ENCODE results near the gene FCGBP.
"Not testable (repeated sequence)": the region's sequence is repeated elsewhere in the genome, so short reads cannot be mapped to it uniquely, and the experiment has no call there.

FCGBP gene

GRCh38 chr19:39916851-39917396 lies 17.5 kb downstream of the FCGBP start:
- no peak for DNase-seq

DNA sequence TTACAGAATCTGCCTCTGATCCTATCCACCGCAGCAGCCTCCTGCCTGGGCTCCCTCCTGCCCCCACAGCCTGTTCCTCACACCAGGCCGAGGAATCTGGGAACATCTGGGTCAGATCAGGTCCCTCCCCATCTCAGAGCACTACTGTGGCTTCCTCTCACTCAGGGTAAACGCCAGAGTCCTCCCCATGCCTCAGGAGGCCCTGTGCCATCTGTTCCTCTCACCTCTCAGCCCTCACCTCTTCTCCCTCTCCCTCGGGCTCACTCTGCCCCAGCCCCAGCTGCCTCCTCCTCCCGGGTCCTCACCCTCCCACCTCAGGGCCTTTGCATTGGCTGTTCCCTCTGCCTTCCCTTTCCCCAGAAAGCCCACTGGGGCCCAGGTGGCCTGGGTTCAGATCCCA lies 18.2 kb downstream of the FCGBP start:
- no peak for DNase-seq

GRCh38 chr19:39915848-39916215 lies 18.6 kb downstream of the FCGBP start:
- peak in 1 of 2 experiments; percentile 7 for DNase-seq

DNA sequence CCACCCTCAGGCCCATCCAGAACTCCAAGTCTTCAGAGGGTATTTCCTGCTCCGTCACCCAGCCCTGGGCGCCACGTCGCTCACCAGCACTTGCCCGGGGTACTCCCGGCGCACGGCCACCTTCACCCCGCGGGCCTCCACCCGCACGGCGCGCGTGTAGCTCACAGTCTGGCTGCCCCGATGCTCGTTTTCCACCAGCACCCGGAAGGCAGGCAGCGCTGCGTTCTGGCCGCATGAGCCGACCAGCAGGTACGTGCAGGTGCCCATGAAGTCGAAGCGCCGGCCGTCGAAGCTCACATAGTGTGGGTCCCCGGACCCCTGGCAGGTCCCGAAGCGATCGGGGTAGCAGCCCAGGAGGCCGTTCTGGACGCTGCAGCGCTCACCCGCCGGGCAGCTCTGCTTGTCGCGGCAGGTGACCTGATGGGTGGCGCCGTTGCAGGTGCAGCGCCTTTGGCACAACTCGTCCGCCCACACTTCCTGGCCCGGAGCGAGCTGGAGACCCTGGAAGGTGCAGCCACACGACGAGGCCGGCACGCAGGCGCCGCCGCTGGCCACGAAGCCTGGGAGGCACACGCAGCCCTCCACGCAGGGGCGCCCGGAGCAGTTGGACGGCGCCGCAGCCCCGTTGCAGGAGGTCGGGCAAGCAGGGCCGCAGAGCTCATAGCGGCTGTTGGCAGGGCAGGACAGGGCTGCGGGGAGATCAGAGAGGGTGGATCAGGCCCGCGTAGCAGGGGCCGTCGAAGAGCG lies 19.2 kb downstream of the FCGBP start:
- DNase-seq = no peak

DNA sequence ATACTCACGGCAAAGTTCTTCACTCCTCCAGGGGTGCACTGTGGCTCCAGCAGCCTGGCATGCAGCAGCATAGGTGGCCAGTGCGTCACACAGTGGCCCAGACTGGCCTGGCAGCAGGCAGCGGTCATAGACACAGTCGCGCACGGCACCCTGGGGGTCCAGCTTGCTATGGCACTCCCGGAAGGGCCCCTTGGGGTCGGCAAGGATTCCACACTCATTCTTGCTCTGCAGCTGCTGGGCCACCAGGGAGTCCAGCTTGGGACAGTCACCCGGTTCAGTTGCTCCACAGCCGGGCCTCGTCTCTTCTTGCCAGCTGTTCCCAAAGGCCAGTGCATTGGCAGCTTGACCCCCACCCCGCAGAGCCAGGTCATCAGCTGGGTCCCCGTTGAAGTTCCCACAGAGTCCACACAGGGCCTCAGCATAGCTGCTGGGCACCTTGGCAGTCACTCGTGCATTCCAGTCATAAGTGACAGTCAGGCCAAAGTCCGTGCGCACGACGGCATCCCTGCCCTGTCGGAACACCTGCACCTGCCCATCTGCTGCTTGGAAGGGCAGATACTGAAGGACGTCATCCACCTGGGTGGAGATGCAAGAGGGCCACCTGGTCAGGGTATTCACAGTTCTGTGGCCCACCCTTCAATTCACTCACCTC lies 20.6 kb downstream of the FCGBP start:
- DNase-seq = no peak

DNA sequence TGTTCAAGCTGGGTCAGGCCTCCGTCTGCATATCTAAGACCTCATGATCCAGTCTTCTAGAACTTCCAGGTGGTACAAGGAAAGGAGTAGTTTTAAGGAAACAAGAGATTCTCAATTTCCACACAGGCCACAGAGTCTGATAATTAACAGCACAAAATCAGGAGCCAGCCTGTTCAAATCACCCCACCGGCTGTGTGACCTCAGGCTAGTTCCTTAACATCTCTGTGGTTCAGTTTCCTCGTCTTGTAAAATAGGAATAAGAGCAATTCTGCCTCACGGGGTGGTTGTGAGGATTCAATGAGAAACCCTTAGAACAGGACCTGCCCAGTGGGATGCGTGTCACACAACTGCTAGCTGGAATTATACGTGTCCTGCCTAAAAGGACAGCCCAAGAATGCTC lies 25.6 kb downstream of the FCGBP start:
- no peak for DNase-seq

DNA sequence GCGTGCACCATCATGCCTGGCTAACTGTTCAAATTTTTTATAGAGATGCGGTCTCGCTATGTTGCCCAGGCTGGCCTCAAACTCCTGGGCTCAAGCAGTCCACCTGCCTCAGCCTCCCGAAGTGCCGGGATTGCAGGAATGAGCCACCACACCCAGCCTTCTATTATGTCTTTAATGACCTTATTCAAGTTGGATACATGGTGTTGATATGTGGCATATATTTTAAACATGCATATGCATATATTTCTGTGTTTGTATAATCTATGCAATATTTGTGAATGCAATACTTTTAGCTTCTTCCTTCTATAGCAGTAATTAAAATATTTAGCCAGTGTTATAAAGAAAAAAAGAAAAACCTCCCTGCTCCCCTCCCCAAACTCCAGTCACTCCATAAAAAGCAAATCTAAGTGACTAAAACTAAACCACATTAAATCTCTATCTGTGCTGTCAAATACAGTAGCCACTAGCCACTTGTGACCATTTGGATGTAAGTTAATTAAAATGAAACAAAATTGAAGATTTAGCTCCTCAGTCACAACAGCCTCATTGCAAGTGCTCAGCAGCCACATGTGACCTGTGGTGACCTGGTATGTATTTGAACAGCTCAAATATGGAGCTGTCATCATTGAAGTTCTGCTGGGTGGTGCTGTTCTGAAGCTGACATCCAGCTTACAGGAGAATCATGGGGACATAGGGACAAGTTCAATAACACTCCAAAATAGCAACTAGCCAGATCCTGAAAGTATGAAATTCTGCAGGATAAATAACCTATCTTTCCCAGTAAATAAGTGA lies 27.4 kb downstream of the FCGBP start:
- DNase-seq = no peak

DNA sequence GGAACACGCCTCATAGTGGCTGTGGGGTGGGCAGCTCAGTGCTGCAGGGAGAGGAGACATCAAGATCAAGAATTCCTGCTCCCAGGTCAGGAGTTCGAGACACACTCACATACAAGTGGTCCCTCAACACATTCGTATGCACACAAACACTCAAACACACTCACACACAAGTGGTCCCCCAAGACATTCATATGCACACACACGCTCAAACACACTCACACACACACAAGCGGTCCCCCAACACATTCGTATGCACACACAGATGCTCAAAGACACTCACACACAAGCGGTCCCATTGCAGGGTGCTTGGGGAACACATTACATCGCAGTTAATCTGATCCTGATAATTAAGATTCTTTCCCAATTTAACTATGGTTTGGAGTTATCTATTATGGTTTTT lies 28.2 kb downstream of the FCGBP start:
- DNase-seq = no peak

- not testable (repeated sequence) for DNase-seq
Observed at GRCh38 chr19:39903486-39904091, 30.8 kb downstream of the FCGBP start.

DNA sequence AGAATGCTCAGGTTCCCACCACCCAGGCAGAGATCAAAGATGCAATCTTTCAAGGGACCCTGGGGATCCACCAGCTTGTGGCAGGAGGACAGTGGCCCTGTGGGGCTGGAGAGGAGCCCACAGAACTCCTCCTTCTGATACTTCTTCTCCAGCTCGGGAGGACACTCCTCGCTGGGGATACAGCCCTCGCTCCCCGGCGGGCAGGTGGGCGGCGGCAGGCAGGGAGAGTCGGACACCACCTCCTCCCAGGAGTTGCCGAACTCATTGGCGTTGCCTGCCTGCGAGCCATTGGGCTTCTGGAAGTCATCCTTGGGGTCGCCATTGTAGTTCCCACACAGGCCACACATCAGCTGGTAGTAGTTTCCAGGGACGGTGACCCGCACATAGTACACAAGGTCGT lies 32.1 kb downstream of the FCGBP start:
- not testable (repeated sequence) for DNase-seq

DNA sequence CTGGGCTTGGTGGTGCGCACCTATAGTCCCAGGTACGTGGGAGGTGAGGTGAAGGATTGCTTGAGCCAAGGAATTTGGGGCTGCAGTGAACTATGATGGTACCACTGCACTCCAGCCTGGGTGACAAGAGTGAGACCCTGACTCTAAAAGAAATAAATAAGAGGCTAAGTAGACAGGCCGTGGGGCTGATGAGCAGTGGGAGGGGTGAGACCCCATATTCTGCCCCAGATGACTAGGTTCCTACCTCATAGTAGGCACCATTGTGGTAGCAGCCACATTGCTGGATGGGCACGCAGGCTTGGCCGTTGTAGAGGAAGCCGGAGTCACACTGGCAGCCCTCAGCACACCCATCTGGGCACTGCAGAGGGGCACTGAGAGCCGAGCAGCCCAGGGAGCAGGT lies 32.8 kb downstream of the FCGBP start:
- not testable (repeated sequence) for DNase-seq

GRCh38 chr19:39898858-39899257 lies 35.6 kb downstream of the FCGBP start:
- DNase-seq = not testable (repeated sequence)

- not testable (repeated sequence) for DNase-seq
Observed at GRCh38 chr19:39897511-39898245, 36.8 kb downstream of the FCGBP start.

GRCh38 chr19:39895096-39895495 lies 39.3 kb downstream of the FCGBP start:
- DNase-seq = not testable (repeated sequence)

DNA sequence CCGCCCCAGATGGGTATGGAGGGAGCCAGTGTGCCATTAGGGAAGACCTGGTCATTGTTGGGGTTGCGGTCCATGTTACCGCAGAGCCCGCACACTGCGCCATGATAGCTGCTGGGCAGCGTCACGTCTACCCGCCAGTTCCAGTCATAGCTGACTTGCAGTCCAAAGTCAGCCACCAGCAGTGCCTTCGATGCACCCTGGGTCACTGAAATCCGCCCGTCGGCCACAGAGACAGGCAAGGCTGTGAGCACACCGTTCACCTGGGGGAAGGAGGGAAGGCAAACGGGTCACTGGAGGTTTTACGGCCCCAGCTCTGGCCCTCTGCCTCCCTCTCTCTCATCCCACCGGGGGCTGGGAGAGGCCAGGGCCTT lies 40.2 kb downstream of the FCGBP start:
- not testable (repeated sequence) for DNase-seq

DNA sequence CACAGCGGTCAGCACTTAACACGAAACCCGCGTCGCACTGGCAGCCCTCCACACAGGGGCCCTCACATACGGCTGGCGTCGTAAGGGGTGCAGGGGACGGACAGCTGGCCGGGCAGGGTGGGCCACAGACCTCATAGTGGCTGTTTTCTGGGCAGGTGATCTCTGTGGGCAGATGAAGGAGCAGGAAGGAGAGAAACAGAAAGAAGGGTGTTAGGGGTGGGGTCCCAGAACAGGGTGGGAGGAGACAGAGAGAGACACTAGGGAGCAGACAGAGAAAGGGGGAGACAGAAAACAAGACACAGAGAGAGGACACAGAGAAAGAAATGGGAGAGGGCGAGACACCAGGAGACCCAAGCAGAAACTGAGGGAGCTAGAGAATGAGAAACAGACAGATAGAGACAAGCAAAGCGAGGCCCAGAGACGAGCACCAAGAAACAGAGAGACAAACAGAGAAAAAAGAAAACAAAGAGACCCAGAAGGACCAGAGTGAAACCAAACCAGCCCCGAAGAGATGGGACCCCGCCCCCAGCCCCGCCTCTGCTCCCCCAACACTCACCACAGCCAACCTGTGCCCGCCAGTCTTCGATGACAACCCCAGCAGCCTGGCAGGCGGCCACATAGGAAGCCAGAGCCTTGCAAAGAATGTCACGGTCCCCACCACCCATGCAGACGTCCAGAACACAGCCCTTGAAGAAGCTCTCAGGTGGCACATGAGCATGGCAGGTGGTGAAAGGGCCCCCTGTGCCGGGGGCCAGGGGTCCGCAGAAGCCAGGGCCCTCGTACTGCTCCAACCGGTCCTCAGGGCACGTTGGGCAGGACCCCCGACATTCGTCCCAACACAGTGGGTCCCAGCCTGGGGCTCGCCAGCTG lies 40.8 kb downstream of the FCGBP start:
- not testable (repeated sequence) for DNase-seq

- not testable (repeated sequence) for DNase-seq
Observed at GRCh38 chr19:39892506-39892902, 41.9 kb downstream of the FCGBP start.

- not testable (repeated sequence) for DNase-seq
Observed at GRCh38 chr19:39891660-39892505, 42.6 kb downstream of the FCGBP start.

DNA sequence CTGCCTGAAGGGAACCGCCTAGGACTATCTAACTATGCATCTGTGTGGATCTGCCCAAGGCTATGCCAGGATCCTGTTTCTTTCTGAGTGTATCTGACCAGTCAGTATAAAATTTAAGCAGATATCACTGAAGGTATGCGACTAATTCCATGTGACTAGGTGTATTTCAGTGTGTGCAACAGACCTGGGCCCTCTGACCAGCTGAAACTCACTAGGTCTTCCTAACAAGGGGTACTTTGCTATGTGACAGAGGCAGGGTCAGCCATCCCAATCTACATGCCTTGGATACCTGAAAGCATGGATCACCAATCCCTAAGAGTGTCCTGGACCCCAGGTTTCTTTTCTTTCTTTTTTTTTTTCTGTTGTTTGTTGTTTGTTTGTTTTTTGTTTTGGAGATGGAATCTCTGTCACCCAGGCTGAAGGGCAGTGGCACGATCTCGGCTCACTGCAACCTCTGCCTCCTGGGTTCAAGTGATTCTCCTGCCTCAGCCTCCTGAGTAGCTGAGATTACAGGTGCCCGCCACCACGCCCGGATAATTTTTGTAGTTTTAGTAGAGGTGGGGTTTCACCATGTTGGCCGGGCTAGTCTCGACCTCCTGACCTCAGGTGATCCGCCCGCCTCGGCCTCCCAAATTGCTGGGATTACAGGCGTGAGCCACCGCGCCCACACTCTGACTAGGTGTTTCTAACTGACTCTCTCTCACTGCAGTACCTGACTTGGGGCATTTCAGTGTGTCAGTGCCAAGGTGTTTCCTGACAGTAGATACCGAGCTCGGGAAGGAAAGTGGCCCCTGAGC lies 43.5 kb downstream of the FCGBP start:
- no peak for DNase-seq

Data from NCI-H187 (cell line).